Endothelial cell (in vitro differentiated cells): ENCODE measurements around the gene CDHR1. TPM values are rescaled to one million over a fixed set of nuclear protein-coding genes. Genes with fewer than 3 reads are reported as not detected.

ENCODE experiments used
- DNase-seq: peaks from one replicate; pipeline ENCODE4 v3.0.0; 2021; ENCODE audit warnings: low spot score
- H3K27ac Mint-ChIP-seq: one replicate; pipeline ENCODE4 v1.8.0; 2021; ENCODE audit warnings: mixed read lengths, inconsistent platforms; ENCODE audit not compliant: unreplicated experiment
- H3K27me3 Mint-ChIP-seq: one replicate; pipeline ENCODE4 v1.8.0; 2021; ENCODE audit warnings: mild to moderate bottlenecking, moderate library complexity, mixed read lengths, inconsistent platforms; ENCODE audit not compliant: unreplicated experiment
- H3K36me3 Mint-ChIP-seq: one replicate; pipeline ENCODE4 v1.8.0; 2021; ENCODE audit warnings: mild to moderate bottlenecking, low read depth, mixed read lengths, inconsistent platforms; ENCODE audit not compliant: unreplicated experiment
- H3K4me1 Mint-ChIP-seq: one replicate; pipeline ENCODE4 v1.8.0; 2021; ENCODE audit warnings: mild to moderate bottlenecking, mixed read lengths, inconsistent platforms; ENCODE audit not compliant: unreplicated experiment
- H3K4me3 Mint-ChIP-seq: one replicate; pipeline ENCODE4 v1.8.0; 2021; ENCODE audit warnings: mild to moderate bottlenecking, mixed read lengths, inconsistent platforms; ENCODE audit not compliant: unreplicated experiment
- H3K9me3 Mint-ChIP-seq: one replicate; pipeline ENCODE4 v1.8.0; 2021; ENCODE audit warnings: mixed read lengths, inconsistent platforms; ENCODE audit not compliant: unreplicated experiment
- CTCF ChIP-seq: fragments of 200-600 bp; sonication (generic); IDR thresholded peaks from one replicate; pipeline ENCODE4 v1.5.0; 2021; ENCODE audit warnings: antibody characterized with exemption; ENCODE audit not compliant: unreplicated experiment
- total RNA-seq: library from RNA; stranded (reverse); fragmentation: NEBNext Ultra II Directional; extraction: Animal tissue kit (Norgen Biotek cat#: 25700); gene quantifications from one replicate; pipeline ENCODE4 v1.2.1, GENCODE V29; 2021; ENCODE audit not compliant: unreplicated experiment

CDHR1 gene
- total RNA-seq, 1 donor from 2014 or later, result 1.3 TPM

- no peak for DNase-seq
- H3K27me3 Mint-ChIP-seq, result peaks cover 2% of the 10 kb centered on the region
- H3K9me3 Mint-ChIP-seq, result no peaks in the 10 kb centered on the region
- no peak overlapping the region for H3K27ac Mint-ChIP-seq
- TF ChIP-seq CTCF, result no peak
- no peaks in the 10 kb centered on the region for H3K36me3 Mint-ChIP-seq
- H3K4me3 Mint-ChIP-seq, result no peak overlapping the region
- H3K4me1 Mint-ChIP-seq, result peaks cover 1% of the 10 kb centered on the region
These were observed 12.7 kb upstream of the CDHR1 start for GRCh38 chr10:84181631-84182030.

- Mint-ChIP-seq H3K36me3 (no peaks in the 10 kb centered on the region), H3K27ac (no peak overlapping the region), H3K4me1 (no peaks in the 10 kb centered on the region), H3K27me3 (peaks cover 8% of the 10 kb centered on the region), H3K9me3 (no peaks in the 10 kb centered on the region), H3K4me3 (no peak overlapping the region)
- no peak for DNase-seq
- no peak for TF ChIP-seq CTCF
These were observed 9.8 kb upstream of the CDHR1 start for GRCh38 chr10:84184517-84184916.

GRCh38 chr10:84185526-84186175 lies 8.7 kb upstream of the CDHR1 start:
- Mint-ChIP-seq H3K36me3 (no peaks in the 10 kb centered on the region), H3K27ac (no peak overlapping the region), H3K27me3 (peaks cover 8% of the 10 kb centered on the region), H3K4me3 (no peak overlapping the region), H3K9me3 (no peaks in the 10 kb centered on the region), H3K4me1 (no peaks in the 10 kb centered on the region)
- DNase-seq, result no peak
- TF ChIP-seq CTCF, result no peak

- Mint-ChIP-seq H3K4me1 (no peaks in the 10 kb centered on the region), H3K36me3 (no peaks in the 10 kb centered on the region), H3K9me3 (no peaks in the 10 kb centered on the region), H3K27me3 (peaks cover 11% of the 10 kb centered on the region), H3K4me3 (no peak overlapping the region), H3K27ac (no peak overlapping the region)
- TF ChIP-seq CTCF, result no peak
- no peak for DNase-seq
These were observed 5.5 kb upstream of the CDHR1 start for GRCh38 chr10:84188815-84189214.

- no peak for TF ChIP-seq CTCF
- Mint-ChIP-seq H3K4me3 (no peak overlapping the region), H3K27ac (no peak overlapping the region), H3K27me3 (peaks cover 11% of the 10 kb centered on the region), H3K9me3 (no peaks in the 10 kb centered on the region), H3K4me1 (no peaks in the 10 kb centered on the region), H3K36me3 (no peaks in the 10 kb centered on the region)
- DNase-seq, result no peak
These were observed 3.7 kb upstream of the CDHR1 start for GRCh38 chr10:84190621-84191020.
